Prostate gland (tissue), 2 donors: ENCODE measurements around the gene BCAS3.

Source experiments
- POLR2A ChIP-seq: fragments of 450-650 bp; IDR thresholded peaks from one replicate; pipeline ENCODE4 v1.6.1; 2016; ENCODE audit warnings: antibody characterized with exemption, mild to moderate bottlenecking
- TF ChIP-seq, protein P1 (sequence below), 4 experiments: fragments of 200-600 bp in 2 of 4; fragments of 450-650 bp in 2 of 4; sonication (generic) in 2 of 4; IDR thresholded peaks; 1 replicate in 3 of 4; 2 replicates in 1 of 4; pipeline ENCODE4 v1.5.1; 2016 to 2019; ENCODE audit warnings: antibody characterized with exemption in 4 of 4, mild to moderate bottlenecking in 2 of 4, moderate library complexity in 2 of 4

DNA sequence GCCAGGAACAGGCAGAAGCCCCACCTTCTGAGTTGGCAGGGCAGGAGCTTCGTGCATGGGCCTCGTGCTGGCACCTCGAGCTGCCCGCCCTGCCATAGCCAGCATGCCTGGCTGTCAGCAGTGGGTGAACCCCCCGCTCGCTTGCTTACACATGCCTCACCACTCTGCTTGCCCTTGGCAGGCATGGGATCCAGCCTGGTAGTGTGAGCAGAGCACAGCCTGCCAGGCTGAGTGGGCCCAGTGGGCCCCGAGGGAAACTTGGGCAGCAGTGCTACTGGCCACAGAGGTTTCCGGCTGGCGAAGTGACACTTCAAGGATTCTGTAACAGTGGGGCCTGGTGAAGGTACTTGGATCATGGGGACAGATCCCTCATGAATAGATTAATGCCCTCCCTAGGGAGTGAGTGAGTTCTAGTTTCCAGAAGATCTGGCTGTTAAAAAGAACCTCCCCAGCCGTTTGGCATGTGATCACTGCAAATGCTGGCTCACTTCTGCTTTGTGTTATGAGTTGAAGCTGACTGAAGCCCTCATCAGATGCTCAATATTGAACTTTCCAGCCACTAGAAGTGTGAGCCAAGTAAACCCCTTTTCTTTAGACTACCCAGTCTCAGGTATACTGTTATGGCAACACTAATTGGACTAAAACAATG, 114.7 kb downstream of the BCAS3 start:
- TF ChIP-seq, protein P1, sequence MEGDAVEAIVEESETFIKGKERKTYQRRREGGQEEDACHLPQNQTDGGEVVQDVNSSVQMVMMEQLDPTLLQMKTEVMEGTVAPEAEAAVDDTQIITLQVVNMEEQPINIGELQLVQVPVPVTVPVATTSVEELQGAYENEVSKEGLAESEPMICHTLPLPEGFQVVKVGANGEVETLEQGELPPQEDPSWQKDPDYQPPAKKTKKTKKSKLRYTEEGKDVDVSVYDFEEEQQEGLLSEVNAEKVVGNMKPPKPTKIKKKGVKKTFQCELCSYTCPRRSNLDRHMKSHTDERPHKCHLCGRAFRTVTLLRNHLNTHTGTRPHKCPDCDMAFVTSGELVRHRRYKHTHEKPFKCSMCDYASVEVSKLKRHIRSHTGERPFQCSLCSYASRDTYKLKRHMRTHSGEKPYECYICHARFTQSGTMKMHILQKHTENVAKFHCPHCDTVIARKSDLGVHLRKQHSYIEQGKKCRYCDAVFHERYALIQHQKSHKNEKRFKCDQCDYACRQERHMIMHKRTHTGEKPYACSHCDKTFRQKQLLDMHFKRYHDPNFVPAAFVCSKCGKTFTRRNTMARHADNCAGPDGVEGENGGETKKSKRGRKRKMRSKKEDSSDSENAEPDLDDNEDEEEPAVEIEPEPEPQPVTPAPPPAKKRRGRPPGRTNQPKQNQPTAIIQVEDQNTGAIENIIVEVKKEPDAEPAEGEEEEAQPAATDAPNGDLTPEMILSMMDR (IDR thresholded peaks at IDR 0.05): no peak
- TF ChIP-seq POLR2A: no peak
